Astrocyte of the spinal cord (primary cell): Measurements from ENCODE around the gene ZNF431.

Source experiments
- DNase-seq: peaks from one replicate; pipeline ENCODE4 v3.0.0; 2011; ENCODE audit warnings: low read depth, low spot score
- H3K4me3 ChIP-seq: 2 replicates; pipeline ENCODE4 v1.5.1; 2011; ENCODE audit warnings: low read depth, mild to moderate bottlenecking, low read length, moderate library complexity
- in situ Hi-C: cut with HindIII; loops from 2 replicates; pipeline ENCODE4 v1.10.0; 2017; ENCODE audit warnings: low sequenced_read_pairs
- TF ChIP-seq, protein P1 (sequence below): IDR thresholded peaks from 2 replicates; pipeline ENCODE4 v1.5.1; 2012; ENCODE audit warnings: low read depth, mild to moderate bottlenecking, low read length, inconsistent platforms

The ZNF431 gene

GRCh38 chr19:21141787-21142464 is at the start of gene ZNF431:
TSS of gene ZNF431 (plus strand) at chr19:21142040. CDS start at chr19:21142184, 144 bp downstream.
- TF ChIP-seq, protein P1, sequence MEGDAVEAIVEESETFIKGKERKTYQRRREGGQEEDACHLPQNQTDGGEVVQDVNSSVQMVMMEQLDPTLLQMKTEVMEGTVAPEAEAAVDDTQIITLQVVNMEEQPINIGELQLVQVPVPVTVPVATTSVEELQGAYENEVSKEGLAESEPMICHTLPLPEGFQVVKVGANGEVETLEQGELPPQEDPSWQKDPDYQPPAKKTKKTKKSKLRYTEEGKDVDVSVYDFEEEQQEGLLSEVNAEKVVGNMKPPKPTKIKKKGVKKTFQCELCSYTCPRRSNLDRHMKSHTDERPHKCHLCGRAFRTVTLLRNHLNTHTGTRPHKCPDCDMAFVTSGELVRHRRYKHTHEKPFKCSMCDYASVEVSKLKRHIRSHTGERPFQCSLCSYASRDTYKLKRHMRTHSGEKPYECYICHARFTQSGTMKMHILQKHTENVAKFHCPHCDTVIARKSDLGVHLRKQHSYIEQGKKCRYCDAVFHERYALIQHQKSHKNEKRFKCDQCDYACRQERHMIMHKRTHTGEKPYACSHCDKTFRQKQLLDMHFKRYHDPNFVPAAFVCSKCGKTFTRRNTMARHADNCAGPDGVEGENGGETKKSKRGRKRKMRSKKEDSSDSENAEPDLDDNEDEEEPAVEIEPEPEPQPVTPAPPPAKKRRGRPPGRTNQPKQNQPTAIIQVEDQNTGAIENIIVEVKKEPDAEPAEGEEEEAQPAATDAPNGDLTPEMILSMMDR = no peak
- in situ Hi-C loops = no loop called here
- DNase-seq = peak; percentile 90
- H3K4me3 ChIP-seq = peak within 1 kb of the TSS; percentile 75

- H3K4me3 ChIP-seq = no peak overlapping the region
- in situ Hi-C loops = no loop called here
- TF ChIP-seq, protein P1 = no peak
- peak; percentile 12 for DNase-seq
These were observed 49.7 kb upstream of the ZNF431 start for GRCh38 chr19:21092109-21092508.

- in situ Hi-C loops = no loop called here
- no peak overlapping the region for H3K4me3 ChIP-seq
- DNase-seq = no peak
- TF ChIP-seq, protein P1 = no peak
These were observed 47.4 kb upstream of the ZNF431 start for GRCh38 chr19:21094347-21095025.

DNA sequence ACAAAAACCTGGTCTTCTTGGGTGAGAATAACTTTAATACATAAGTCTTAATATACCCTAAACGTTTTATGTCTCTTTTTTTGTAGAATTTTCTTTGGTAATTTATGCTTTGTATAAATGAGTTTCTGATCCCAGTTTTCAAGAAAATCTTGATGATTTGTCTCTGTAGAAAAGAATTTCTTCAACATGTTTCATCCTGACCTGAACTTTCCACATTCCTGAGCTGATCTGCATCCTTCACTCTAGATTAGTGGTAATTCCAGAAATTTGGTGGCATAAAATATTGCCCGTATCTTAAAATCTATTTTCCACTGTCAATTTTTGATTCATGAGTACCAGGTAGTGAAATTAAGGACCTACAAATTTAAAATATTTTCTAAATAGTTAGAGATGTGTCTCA is 43.5 kb upstream of the ZNF431 start:
- H3K4me3 ChIP-seq = no peak overlapping the region
- TF ChIP-seq, protein P1 = no peak
- DNase-seq = no peak
- in situ Hi-C loops = no loop called here

- in situ Hi-C loops = no loop called here
These were observed 40.2 kb upstream of the ZNF431 start for GRCh38 chr19:21101521-21102242.

GRCh38 chr19:21109116-21109515 is 32.7 kb upstream of the ZNF431 start:
- TF ChIP-seq, protein P1 = no peak
- no peak overlapping the region for H3K4me3 ChIP-seq
- peak; percentile 19 for DNase-seq
- in situ Hi-C loops = no loop called here

More at GRCh38 chr19:21101521-21102242, 40.2 kb upstream of the ZNF431 start:
- no peak overlapping the region for H3K4me3 ChIP-seq
- DNase-seq = no peak
- TF ChIP-seq, protein P1 = no peak
